WTC11 (cell line): ENCODE results near the gene SPOCD1.

Experiments
- AFF4 ChIP-seq: sonication (generic); formaldehyde crosslinking; IDR thresholded peaks from 2 replicates; pipeline ENCODE4 v1.8.1; 2023; ENCODE audit warnings: mild to moderate bottlenecking, missing genetic modification reagents, borderline replicate concordance
- CTCF ChIP-seq: fragments of 200-600 bp; IDR thresholded peaks from 2 replicates; pipeline ENCODE4 v1.8.0; 2022; ENCODE audit warnings: antibody characterized with exemption
- GABPB1 ChIP-seq: sonication (generic); formaldehyde crosslinking; IDR thresholded peaks from 2 replicates; pipeline ENCODE4 v1.8.1; 2023; ENCODE audit warnings: mild to moderate bottlenecking, missing genetic modification reagents
- MAX ChIP-seq: sonication (generic); formaldehyde crosslinking; IDR thresholded peaks from 2 replicates; pipeline ENCODE4 v1.8.0; 2022; ENCODE audit warnings: mild to moderate bottlenecking, missing genetic modification reagents

- TF ChIP-seq MAX (CRISPR knock-in tag) (no peak), AFF4 (CRISPR knock-in tag) (no peak), CTCF (no peak), GABPB1 (CRISPR knock-in tag) (no peak)
Measured at GRCh38 chr1:31822766-31823165, 6.9 kb upstream of the SPOCD1 start.
